ENCODE measurements around the gene TMEM37. TPM values are rescaled to one million over a fixed set of nuclear protein-coding genes. Genes with fewer than 3 reads are reported as not detected.

Gene TMEM37
- total RNA-seq, 3 donors from 2014 or later (not counting 1 experiment from before 2014, with no cell fraction given): not detected

DNA sequence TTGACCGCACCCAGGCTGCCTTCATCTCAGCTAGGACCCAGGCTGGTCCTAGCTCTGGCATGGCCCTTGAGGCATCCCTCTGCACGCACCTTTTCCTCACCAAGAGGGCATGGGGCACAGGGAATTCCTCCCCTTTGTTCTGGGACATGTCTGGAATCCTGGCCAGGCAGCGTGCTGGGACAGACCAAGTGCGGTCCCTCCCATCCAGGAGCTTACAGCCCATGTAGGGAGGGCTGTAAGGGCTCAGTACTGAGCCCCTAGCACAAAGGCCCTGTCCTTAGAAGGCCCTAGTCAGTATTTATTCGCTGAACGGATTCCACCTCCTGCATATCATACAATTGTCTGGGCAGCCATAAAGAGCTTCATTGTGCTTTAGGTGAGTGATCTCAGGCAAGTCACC is 3.0 kb downstream of the TMEM37 start:
- DNase-seq (no peak), ATAC-seq (no peak)
- Histone ChIP-seq H3K27me3 (ENCODE audit: control insufficient read depth, insufficient read depth, low read length) (peaks cover 14% of the 10 kb centered on the region), H3K27ac (ENCODE audit: low read length) (no peak overlapping the region), H3K4me1 (ENCODE audit: control insufficient read depth, insufficient read depth, low read length) (peaks cover 10% of the 10 kb centered on the region), H3K36me3 (ENCODE audit: control insufficient read depth, insufficient read depth, low read length) (no peaks in the 10 kb centered on the region), H3K9me3 (ENCODE audit: control insufficient read depth, insufficient read depth, low read length) (no peaks in the 10 kb centered on the region), H3K4me3 (ENCODE audit: low read length) (no peak overlapping the region)
- no peaks in the 10 kb centered on the region for H3K9me3 Mint-ChIP-seq
- TF ChIP-seq, protein P1, sequence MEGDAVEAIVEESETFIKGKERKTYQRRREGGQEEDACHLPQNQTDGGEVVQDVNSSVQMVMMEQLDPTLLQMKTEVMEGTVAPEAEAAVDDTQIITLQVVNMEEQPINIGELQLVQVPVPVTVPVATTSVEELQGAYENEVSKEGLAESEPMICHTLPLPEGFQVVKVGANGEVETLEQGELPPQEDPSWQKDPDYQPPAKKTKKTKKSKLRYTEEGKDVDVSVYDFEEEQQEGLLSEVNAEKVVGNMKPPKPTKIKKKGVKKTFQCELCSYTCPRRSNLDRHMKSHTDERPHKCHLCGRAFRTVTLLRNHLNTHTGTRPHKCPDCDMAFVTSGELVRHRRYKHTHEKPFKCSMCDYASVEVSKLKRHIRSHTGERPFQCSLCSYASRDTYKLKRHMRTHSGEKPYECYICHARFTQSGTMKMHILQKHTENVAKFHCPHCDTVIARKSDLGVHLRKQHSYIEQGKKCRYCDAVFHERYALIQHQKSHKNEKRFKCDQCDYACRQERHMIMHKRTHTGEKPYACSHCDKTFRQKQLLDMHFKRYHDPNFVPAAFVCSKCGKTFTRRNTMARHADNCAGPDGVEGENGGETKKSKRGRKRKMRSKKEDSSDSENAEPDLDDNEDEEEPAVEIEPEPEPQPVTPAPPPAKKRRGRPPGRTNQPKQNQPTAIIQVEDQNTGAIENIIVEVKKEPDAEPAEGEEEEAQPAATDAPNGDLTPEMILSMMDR (IDR thresholded peaks at IDR 0.05): no peak
- H3K4me1 Mint-ChIP-seq: peaks cover 5 to 6% of the 10 kb centered on the region in 2 donors
- H3K27ac Mint-ChIP-seq: no peak overlapping the region
- intact Hi-C loops (cut with micrococcal nuclease): no loop called here
- no peaks in the 10 kb centered on the region for H3K36me3 Mint-ChIP-seq
- H3K4me3 Mint-ChIP-seq: no peak overlapping the region
- 95% methylated on average over 6 of the region's 6 CpGs for WGBS (ENCODE audit: insufficient coverage)
- peaks cover 31 to 34% of the 10 kb centered on the region in 2 donors for H3K27me3 Mint-ChIP-seq (ENCODE audit: low read depth in 2 of 2)

DNA sequence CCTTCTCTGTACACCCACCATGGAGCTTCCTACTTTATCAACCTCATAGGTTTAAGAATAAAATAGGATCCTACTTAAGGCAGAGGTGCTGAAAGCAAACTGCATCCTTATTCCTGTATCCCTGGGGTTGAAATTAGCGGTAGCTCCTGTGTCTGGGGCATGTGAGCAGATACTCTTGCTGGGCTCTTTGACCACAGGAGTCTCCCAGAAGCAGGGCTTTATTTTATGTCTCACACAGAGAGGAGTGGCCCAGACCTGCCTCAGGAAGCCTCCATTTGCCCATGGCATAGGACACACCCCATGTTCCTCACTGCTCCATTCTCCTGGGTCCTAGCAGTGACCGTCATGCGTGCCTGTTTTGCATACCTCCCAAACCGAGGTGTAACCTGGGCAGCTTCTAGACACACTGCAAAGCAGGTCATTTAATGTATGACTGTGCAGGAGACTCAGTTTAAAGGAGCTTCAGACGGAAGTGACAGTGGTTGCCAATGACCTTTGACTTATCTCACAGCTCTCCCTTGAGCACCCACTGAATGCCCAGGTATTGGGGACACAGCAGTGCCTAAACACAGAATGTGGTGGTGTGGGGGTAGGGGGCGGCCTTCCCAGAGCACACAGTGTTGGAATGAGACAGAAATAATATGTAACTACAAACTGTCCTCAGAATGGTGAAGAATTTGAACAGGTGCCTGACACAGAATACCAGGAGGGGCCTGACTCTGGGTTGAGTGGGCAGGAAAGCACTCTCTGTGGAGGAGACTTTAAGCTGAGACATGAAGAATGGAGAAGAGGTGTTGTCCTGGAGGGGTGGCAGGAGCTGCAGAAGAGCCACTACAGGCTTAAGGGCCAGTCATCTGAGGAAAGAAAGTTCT is 3.7 kb downstream of the TMEM37 start:
- Histone ChIP-seq H3K4me1 (ENCODE audit: control insufficient read depth, insufficient read depth, low read length) (peaks cover 10% of the 10 kb centered on the region), H3K27me3 (ENCODE audit: control insufficient read depth, insufficient read depth, low read length) (peaks cover 14% of the 10 kb centered on the region), H3K4me3 (ENCODE audit: low read length) (no peak overlapping the region), H3K36me3 (ENCODE audit: control insufficient read depth, insufficient read depth, low read length) (no peaks in the 10 kb centered on the region), H3K27ac (ENCODE audit: low read length) (no peak overlapping the region), H3K9me3 (ENCODE audit: control insufficient read depth, insufficient read depth, low read length) (no peaks in the 10 kb centered on the region)
- intact Hi-C loops (cut with micrococcal nuclease): no loop called here
- no peak overlapping the region for H3K27ac Mint-ChIP-seq
- no peaks in the 10 kb centered on the region for H3K36me3 Mint-ChIP-seq
- peaks cover 27 to 30% of the 10 kb centered on the region in 2 donors for H3K27me3 Mint-ChIP-seq (ENCODE audit: low read depth in 2 of 2)
- ATAC-seq: no peak
- no peaks in the 10 kb centered on the region for H3K9me3 Mint-ChIP-seq
- DNase-seq: no peak
- TF ChIP-seq, protein P1 (IDR thresholded peaks at IDR 0.05): no peak
- no peak overlapping the region for H3K4me3 Mint-ChIP-seq
- H3K4me1 Mint-ChIP-seq: peaks cover 5 to 6% of the 10 kb centered on the region in 2 donors
- WGBS (ENCODE audit: insufficient coverage): 83% methylated on average over 6 of the region's 6 CpGs

DNA sequence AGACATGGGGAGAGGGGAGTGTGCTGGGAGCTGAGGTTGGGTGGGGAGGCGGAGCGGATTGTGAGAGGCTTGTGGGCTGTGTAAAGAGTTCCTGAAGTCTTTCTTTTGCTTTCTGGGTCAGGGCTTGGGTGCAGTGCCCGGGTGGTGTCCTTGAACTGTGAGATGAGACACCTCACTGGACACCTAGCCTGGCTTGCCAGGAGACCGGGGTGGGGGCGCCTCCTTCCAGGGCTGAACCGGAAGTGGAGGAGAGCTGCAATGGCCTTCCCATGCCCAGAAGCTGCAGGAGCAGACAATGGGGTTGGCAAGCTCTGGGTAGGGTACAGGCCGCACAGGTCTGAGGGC is 4.3 kb downstream of the TMEM37 start:
- ATAC-seq (no peak), DNase-seq (no peak)
- Histone ChIP-seq H3K9me3 (ENCODE audit: control insufficient read depth, insufficient read depth, low read length) (no peaks in the 10 kb centered on the region), H3K27me3 (ENCODE audit: control insufficient read depth, insufficient read depth, low read length) (peaks cover 14% of the 10 kb centered on the region), H3K36me3 (ENCODE audit: control insufficient read depth, insufficient read depth, low read length) (no peaks in the 10 kb centered on the region), H3K27ac (ENCODE audit: low read length) (no peak overlapping the region), H3K4me3 (ENCODE audit: low read length) (no peak overlapping the region), H3K4me1 (ENCODE audit: control insufficient read depth, insufficient read depth, low read length) (peaks cover 10% of the 10 kb centered on the region)
- H3K36me3 Mint-ChIP-seq: no peaks in the 10 kb centered on the region
- H3K4me1 Mint-ChIP-seq: peaks cover 5 to 6% of the 10 kb centered on the region in 2 donors
- H3K9me3 Mint-ChIP-seq: no peaks in the 10 kb centered on the region
- H3K4me3 Mint-ChIP-seq: no peak overlapping the region
- TF ChIP-seq, protein P1 (IDR thresholded peaks at IDR 0.05): no peak
- WGBS (ENCODE audit: insufficient coverage): 60% methylated on average over 7 of the region's 7 CpGs
- intact Hi-C loops (cut with micrococcal nuclease): no loop called here
- no peak overlapping the region for H3K27ac Mint-ChIP-seq
- H3K27me3 Mint-ChIP-seq (ENCODE audit: low read depth in 2 of 2): peaks cover 24% of the 10 kb centered on the region in 2 donors

Measured in natural killer cell (primary cell).